ENCODE measurements around the gene SLC6A3.

Gene SLC6A3

DNA sequence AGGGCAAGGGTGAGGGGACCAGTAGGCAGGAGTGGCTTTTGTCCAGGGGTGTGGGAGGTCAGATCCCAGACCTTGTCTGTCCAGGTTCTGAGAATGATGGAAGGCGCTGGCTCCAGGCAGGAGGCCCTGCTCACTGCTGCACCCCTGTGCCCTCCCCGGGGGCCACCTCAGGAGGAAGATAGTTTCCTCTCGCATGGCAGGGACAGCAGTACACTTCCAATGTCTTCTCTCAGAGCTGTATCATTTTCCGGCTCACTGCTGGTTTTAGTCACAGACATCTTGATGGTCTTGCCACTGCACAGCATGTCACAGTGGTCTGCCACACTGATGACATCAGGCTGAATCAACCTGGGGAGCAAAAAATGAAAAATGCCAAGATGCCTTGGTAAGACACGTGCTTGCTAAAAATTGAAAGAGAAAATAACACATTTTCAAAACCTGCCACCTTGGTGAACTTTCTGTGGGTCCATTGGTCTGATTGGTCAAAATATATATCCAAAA lies 3.3 kb upstream of the SLC6A3 start:
- no peak for DNase-seq (ENCODE audit: extremely low read depth, low read depth)
- TF ChIP-seq, protein P1, sequence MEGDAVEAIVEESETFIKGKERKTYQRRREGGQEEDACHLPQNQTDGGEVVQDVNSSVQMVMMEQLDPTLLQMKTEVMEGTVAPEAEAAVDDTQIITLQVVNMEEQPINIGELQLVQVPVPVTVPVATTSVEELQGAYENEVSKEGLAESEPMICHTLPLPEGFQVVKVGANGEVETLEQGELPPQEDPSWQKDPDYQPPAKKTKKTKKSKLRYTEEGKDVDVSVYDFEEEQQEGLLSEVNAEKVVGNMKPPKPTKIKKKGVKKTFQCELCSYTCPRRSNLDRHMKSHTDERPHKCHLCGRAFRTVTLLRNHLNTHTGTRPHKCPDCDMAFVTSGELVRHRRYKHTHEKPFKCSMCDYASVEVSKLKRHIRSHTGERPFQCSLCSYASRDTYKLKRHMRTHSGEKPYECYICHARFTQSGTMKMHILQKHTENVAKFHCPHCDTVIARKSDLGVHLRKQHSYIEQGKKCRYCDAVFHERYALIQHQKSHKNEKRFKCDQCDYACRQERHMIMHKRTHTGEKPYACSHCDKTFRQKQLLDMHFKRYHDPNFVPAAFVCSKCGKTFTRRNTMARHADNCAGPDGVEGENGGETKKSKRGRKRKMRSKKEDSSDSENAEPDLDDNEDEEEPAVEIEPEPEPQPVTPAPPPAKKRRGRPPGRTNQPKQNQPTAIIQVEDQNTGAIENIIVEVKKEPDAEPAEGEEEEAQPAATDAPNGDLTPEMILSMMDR (IDR thresholded peaks at IDR 0.05; ENCODE audit: low read depth, low read length): no peak

DNA sequence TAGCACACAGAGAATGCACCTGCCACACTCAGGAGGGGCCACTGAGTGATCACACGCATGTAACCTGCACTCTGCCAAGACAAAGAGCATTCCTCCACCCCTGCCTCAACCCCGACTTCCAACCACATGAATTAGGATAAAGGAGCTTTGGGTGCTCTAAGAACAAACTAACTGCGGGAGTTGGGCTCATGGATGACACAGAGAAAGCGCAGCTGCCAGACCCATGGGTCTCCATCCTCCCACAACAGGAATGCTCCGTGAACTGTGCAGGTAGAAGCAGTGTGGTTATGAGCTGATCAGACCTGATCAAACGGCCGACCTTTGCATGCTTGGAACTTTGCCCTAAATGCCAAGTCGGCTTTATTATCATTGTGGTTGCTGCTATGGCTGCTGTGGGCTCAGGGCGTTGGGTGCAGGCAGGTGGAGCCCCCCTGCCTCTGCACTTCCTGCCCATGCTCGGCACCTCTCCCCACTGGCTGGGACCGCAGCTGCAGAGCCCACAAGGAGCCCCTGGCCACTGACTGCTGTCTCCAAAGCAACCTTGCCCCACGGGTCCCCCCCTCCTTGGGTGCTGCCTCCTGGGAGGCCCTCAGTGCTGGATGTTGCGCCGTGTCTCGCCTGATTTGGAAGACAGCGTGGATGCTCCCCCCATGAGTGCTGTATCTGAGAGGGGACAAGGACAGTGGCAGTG lies 2.6 kb upstream of the SLC6A3 start:
- no peak for DNase-seq (ENCODE audit: extremely low read depth, low read depth)
- TF ChIP-seq, protein P1 (IDR thresholded peaks at IDR 0.05; ENCODE audit: low read depth, low read length): no peak

DNA sequence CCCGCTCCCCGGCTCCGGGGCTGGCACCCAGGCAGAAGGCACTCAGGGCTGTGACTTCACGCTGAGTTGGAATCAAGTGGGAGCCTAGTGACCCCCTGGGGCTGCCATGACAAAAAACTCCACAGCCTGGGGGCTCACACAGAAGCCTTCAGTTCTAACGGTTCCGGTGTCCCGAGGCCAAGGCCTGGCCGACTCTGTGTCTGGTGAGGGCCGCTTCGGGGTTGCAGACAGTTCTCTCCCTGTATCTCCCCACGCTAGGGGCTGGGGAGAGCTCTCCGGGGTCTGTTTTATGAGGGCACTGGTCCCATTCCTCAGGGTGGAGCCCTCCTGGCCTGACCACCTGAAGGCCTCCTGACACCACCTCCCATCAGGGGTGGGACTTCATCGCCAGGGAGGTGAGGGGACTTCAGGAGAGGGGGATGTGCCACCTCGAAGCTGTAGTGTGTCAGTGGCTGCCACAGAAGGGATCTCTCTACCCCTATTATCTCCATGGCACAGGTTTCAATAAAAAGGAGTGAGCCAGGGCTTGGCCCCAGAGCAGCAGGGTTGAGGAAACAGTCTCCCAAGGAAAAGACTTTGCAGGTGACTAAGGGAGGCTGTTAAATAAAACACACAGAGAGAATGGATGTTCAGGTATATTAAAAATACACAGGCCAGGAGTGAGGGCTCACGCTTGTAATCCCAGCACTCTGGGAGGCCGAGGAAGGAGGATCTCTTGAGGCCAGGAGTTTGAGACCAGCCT lies 1.5 kb upstream of the SLC6A3 start:
- TF ChIP-seq, protein P1 (IDR thresholded peaks at IDR 0.05; ENCODE audit: low read depth, low read length): no peak
- no peak for DNase-seq (ENCODE audit: extremely low read depth, low read depth)

DNA sequence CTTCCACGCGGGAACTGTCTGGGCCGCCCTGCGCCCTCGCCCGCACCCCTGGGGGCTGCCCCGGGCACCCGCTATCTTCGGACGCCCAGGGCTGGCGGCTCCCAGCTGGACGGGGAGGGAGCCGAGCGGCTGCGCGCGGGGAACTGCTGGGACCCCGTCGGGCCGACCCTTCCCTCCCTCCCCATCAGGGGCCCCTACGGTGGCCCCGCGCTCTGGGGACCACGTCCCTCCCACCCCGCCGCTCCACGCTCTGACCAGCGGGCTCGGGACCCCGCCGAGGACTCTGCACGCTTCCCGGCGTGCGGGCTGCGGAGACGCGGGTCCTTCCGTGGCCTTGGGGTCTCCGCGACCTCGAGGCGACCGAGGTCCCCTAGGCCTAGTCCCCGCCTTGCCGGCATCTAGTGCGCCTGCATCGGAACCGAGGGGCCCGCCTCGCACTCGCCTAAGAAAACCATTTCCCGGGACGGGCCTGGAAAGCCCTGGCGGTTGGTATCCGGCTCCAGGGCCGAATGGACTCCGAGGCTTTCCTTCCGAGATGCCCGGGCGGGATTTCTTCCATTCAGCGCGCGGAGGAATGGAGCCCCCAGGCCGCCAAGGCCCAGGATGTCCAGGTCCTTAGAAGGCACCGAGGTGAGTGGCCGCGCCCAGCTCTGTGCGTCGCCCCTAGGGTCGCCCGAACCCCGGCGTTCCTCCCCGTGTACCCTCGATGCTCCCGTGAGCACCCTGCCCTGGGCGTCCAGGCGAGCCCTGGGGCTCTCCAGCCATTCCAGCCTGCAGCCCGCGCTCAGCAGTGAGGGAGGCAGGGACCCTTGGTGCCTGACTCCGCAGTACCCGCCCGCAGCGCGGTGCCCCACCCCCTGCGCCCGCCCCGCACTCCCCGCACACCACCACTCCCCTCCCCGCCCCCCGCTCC lies 705 bp upstream of the SLC6A3 start:
- no peak for DNase-seq (ENCODE audit: extremely low read depth, low read depth)
- TF ChIP-seq, protein P1 (IDR thresholded peaks at IDR 0.05; ENCODE audit: low read depth, low read length): no peak

DNA sequence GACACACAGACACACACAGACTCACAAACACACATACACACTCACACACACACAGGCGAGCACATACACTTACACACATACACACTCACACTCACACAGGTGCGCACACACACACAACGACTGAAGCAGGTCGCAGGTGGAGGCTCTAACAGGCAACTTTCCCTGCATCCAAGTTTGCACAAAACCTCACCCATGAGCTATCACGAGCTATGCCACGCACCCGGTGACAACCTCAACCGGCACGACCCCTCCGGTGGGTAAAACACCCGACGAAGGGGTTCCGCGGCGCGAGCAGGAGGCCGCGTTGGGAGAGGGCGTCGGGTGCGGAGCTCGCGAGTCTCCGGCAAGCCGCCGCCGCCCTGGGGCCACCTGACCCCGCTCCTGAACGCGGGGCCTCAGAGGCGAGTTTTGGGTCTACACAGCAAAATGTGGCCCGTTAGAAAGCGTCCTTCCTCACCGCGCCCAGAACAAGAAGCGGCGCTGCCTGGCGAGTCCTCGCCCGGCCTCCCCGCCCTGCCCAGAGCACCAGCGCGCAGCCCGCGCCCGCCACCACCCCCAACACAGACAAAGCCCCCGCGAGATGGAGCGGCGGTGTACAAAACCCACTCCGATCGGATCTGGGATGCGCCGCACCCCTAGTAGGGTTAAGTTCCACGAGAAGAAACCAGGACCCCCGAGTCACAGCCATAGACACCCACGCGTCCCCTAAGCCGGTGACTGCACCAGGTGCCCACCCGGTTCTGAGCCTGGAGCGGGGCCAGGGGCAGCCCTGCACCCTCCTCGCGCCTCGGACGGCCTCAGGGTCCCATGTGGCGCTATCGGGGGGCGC lies 665 bp downstream of the SLC6A3 start:
- TF ChIP-seq, protein P1 (IDR thresholded peaks at IDR 0.05; ENCODE audit: low read depth, low read length): no peak
- DNase-seq (ENCODE audit: extremely low read depth, low read depth): no peak

DNA sequence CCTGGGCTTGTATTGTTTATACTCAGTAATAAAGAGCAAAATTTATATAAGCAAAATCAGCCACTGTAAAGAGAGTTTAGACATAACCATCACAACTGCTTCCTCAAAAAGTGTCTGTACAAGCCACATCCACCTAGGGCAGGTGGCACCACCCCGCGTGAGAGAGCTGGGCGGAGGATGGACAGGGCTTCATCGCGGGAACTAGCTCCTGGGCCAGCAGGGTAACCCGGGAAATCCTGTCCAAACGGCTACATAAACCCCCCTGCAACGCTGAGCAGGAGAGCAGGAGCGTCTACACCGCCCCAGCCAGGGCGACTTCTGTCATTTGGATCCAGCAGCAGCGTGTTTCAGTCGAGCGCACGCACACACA lies 1.3 kb downstream of the SLC6A3 start:
- DNase-seq (ENCODE audit: extremely low read depth, low read depth): no peak
- TF ChIP-seq, protein P1 (IDR thresholded peaks at IDR 0.05; ENCODE audit: low read depth, low read length): no peak

Measured in AG09319 (cell line).